IPS DF 19.7 (cell line): ENCODE measurements around the gene ABCA4.

ENCODE experiments used
- DNase-seq: peaks from one replicate; pipeline ENCODE4 v3.0.0-alpha.2; 2013; ENCODE audit warnings: low read depth, low spot score

Gene ABCA4

GRCh38 chr1:94083681-94084080, 37.3 kb downstream of the ABCA4 start:
- DNase-seq: no peak

- DNase-seq: no peak
Measured at GRCh38 chr1:94081566-94082344, 39.2 kb downstream of the ABCA4 start.

DNA sequence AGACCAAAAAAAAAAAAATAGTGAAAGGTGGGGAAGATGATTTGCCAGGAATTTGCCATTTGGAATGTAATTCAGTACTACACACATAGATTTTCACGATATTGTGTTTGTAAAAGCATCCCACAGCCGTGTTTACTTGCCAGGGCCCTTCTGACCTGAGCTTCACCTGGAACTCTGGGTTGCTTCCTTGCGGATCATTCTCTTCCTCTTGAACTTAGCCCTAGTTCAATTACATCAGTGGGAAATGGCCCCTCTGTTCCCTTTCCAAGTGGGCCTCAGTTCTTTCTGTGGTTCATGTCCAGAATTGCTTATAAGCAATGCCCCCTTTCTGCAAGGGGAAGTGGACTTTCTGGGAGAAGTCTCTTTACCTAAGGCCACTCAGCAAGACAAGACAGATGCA, 41.0 kb downstream of the ABCA4 start:
- DNase-seq: no peak

DNA sequence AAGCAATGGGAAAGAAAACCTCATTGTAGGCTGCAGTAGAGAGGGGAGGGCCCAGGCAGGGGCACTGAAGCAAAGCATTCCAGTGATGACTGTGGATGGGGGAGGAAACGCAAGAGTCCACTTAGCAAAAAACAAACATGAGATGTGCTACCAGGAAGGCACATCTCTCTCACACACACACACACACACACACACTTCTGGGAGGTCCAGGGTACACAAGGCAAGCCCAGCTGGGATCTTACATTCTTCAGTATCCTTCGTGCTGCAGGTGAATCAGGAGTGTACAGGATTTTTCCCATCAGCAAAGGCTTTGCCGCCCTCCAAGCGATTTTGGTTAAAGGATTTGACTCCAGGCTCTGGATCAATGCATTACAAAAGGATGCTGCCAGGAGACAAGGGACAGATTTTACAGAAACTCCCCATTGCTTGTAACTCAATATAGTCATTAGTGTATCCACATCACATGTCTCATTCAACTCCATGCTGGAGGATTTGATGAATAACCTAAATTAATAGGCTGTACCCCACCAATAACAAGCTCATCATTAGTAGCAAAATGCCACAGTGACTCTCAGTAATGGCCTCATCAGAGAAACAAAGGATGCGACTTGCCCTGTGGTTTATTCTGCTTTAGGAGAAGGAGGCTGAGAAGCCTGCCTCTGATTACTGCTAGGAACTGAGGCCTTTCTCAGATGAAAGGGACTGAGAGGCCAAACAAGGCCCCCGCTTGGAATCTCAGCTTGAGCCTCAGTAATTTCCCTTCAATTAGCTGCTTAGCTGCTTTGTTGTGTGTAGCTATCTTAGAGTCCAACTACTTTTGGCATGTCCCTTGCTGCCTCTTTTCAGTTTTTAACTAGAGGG, 41.6 kb downstream of the ABCA4 start:
- DNase-seq: no peak

DNA sequence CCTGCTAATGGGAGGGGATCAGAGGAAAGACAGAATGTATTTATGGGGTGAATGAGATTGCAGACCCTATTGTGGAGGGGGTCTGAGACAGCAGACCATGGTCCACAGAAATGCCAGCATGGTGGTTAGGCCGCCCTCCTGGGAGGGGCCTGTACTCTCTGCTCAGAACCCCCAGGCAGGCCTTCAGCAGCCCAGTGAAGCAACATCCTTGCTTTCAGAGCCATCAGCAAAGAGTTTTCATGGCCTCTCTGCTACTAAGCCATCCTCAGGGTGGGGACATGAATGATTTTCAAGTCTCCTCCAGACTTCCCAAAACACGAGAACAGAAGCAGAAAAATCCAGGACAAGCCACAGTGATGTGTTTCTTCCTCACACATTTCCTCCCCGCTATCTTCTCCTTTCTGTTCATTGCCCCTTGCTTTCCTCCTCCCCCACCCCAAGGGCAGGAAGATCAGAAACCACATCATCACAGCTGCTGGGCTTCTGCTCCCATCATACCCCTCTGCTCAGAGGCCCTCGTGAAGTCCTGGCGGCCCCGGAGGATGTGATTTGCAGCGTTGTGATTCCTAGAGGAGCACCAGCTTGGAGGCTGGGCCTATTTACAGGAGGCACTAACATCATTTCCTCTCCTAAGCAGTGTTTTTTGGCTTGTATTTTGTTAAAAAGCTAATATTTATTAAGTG, 48.0 kb downstream of the ABCA4 start:
- DNase-seq: no peak

- DNase-seq: no peak
Measured at GRCh38 chr1:94071976-94072375, 49.0 kb downstream of the ABCA4 start.

- no peak for DNase-seq
Measured at GRCh38 chr1:94071391-94071790, 49.6 kb downstream of the ABCA4 start.

DNA sequence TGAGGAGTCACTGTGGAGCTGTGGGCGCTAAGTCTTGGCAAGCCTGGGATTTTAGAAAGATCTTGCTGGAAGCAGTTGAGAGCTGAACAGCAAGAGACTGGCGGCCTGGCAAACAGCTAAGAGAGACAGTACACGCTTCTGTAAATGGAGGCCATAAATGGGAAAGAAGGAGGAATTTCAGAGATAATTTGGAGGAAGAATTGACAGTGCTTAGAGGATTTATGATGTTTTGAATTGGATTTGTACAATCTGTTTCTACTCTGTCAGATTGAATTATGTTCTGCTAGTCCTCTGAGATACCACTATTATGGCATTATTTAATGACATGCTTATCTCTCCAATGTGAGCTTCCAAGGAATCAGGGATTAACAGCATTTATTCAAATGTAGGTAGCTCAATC, 50.1 kb downstream of the ABCA4 start:
- no peak for DNase-seq

DNA sequence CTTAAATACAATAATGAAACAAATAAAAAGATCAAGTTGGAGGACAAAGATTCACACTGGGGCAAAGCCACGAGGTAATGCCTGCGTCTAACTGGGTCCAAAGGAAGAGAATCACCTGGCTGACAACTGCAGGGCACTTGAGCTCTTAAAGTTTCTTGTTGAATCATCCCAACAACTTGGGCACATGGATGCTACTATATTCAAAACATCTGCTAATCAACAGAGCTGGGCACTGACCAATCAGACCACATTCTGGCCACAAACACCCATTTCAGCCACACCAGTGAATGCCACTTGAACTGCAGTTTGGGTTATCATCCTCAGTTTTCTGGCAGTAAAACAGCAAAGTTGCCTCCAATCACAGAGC, 51.0 kb downstream of the ABCA4 start:
- DNase-seq: no peak

GRCh38 chr1:94068999-94069918, 51.7 kb downstream of the ABCA4 start:
- no peak for DNase-seq

- DNase-seq: no peak
Measured at GRCh38 chr1:94068096-94068998, 52.6 kb downstream of the ABCA4 start.

DNA sequence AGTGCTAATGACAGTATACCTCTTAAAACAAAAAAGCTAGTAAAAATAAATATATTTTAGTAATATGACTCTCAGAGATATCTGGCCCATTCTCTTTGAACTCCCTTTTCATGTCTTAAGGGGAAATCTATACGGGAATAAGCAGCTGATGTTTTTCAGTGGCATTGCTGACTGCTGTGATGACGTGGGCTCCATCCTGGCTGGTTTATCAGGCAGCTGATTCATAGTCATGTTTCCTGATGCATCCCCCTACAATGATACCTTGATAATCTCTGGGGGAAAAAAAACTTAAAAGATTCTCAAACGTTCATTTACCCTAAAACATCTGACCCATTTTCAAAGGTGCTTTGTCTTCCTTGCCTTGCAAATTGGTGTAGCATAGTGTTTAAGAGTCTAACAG, 53.8 kb downstream of the ABCA4 start:
- DNase-seq: no peak

GRCh38 chr1:94063379-94063778, 57.6 kb downstream of the ABCA4 start:
- DNase-seq: no peak

- DNase-seq: no peak
Measured at GRCh38 chr1:94061513-94062443, 59.2 kb downstream of the ABCA4 start.

DNA sequence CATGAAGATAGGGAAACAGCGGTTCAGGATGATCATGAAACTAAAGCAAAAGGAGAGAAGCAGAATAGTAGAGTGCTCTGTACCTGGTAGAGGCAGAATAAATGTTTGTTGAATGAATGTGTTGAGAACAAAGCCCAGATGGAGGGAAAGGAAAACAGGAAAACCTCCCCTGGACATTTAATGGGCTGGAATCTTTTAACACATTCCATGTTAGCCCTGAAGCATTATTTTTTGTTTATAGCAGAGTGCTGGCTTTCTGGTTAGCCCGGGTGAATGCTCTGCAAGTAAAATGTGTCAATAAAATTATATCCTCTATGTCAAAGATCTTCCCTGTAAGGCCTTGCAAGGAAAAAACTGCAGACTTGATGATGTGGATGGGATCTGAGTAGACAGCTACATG, 60.2 kb downstream of the ABCA4 start:
- no peak for DNase-seq

DNA sequence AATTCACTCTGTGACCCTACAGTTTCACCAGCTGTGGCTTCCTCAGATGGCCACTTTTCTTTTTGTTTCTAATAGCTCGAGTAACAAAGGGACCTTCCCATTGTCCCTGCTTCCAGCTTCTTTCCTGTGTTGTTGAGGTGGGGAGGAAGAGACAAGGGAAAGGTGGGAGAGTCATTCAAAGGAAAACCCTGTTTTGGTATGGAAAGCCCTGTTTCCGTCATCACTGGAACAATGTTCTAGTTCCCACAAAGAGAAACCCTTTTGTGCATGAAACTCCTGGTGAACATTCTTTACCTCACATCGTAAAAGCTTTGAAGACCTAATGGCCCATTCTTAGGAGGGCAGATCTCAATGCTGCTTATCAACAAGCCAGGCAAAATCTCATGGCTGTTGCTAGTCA, 62.2 kb downstream of the ABCA4 start:
- no peak for DNase-seq

GRCh38 chr1:94056996-94057395, 64.0 kb downstream of the ABCA4 start:
- DNase-seq: no peak

- no peak for DNase-seq
Measured at GRCh38 chr1:94056171-94056570, 64.8 kb downstream of the ABCA4 start.

- no peak for DNase-seq
Measured at GRCh38 chr1:94055459-94056122, 65.4 kb downstream of the ABCA4 start.
